ENCODE measurements around the gene RPP25. TPM values are rescaled to one million over a fixed set of nuclear protein-coding genes. Genes with fewer than 3 reads are reported as not detected.

RPP25 gene
- total and polyA plus RNA-seq, 4 experiments from 2014 or later = 2.6 to 2.8 (median 2.7) TPM

DNA sequence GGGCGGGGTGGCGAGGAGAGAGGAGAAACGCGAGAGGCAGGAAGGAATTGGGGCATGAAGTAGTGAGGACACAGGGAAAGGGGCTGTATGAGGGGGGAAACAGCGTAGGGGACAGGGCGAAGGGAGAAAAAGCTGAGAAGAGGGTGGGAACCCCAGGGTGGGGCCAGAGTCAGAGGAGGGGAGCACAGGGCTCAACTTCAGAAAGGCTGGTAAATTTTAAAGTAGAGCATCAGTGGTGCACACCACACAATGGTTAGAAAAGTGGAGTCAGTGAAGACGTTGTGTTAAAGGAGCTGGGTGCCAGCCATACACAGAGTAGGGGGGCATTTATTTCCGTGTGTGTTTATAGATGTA is 3.0 kb upstream of the RPP25 start:
- DNase-seq = no peak
- ChIA-PET CTCF (ENCODE audit: partially characterized antibody) (interaction anchor here (1.9 kb wide), 1 partner anchor 189 kb away, joined by 5 read pairs; no protein-coding TSS in a partner anchor), POLR2A (ENCODE audit: partially characterized antibody) (no interaction called here)
- Histone ChIP-seq H3K27me3 (ENCODE audit: insufficient read depth, low read length) (peaks cover 19% of the 10 kb centered on the region), H3K4me3 (ENCODE audit: low read length in 2 of 2) (no peak overlapping the region), H3K4me1 (ENCODE audit: insufficient read depth, low read length) (peaks cover 40% of the 10 kb centered on the region), H3K27ac (ENCODE audit: low read depth, low read length) (no peak overlapping the region), H3K9me3 (ENCODE audit: control insufficient read depth in 1 of 2, low read length in 2 of 2) (no peaks in the 10 kb centered on the region), H3K36me3 (ENCODE audit: insufficient read depth, low read length) (no peaks in the 10 kb centered on the region)
- H3K4me1 Mint-ChIP-seq = peaks cover 6 to 35% (median 19%) of the 10 kb centered on the region in 4 donors
- intact Hi-C loops (cut with micrococcal nuclease) = loop anchor here (5.0 kb wide), 1 partner anchor 582 kb away; no protein-coding TSS in a partner anchor
- no peaks in the 10 kb centered on the region for H3K36me3 Mint-ChIP-seq
- H3K27ac Mint-ChIP-seq = no peak overlapping the region
- H3K9me3 Mint-ChIP-seq = peaks cover 0 to 3% (median 0%) of the 10 kb centered on the region in 8 donors
- peaks cover 19 to 20% of the 10 kb centered on the region in 2 donors for H3K27me3 Mint-ChIP-seq
- H3K4me3 Mint-ChIP-seq = peak overlapping the region in 4 of 8 donors; percentile 15 to 70 (median 50)

DNA sequence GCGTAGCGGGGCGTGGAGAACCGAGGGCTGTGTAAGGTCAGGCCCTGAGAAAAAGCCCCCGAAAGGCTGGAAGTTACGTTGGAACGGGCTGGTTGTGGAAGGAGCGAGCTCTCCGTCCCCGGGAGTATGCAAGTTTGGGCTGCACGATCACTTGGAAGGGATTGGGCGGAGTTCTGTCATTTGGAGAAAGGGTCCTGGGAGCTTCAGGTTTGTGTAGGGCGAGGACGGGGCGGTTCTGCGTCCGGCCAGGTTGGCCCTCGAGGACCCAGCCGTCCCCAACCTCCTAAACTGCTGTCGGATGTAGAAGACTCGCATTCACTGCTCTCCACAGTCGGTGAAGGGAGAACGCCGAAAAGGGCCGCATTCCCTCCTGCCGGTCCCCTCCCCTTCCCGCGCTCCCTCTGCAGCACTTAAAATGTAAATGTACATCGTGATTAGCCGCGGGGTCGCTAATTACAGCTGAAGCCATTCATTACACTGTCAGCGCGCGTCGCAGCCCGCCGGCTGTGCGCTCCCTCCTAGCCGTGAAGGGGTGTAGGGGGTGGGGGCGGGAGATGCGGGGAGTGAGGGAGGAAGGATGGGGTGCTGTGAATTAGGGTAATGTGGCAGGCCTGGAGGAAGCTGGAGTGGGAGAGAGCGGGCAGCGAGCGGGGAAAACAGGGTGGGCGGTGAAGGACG is 2.5 kb upstream of the RPP25 start:
- Histone ChIP-seq H3K4me1 (ENCODE audit: insufficient read depth, low read length) (peaks cover 40% of the 10 kb centered on the region), H3K27me3 (ENCODE audit: insufficient read depth, low read length) (peaks cover 19% of the 10 kb centered on the region), H3K36me3 (ENCODE audit: insufficient read depth, low read length) (no peaks in the 10 kb centered on the region), H3K4me3 (ENCODE audit: low read length in 2 of 2) (no peak overlapping the region), H3K9me3 (ENCODE audit: control insufficient read depth in 1 of 2, low read length in 2 of 2) (no peaks in the 10 kb centered on the region), H3K27ac (ENCODE audit: low read depth, low read length) (no peak overlapping the region)
- Mint-ChIP-seq H3K4me1 (peaks cover 6 to 35% (median 19%) of the 10 kb centered on the region in 4 donors), H3K27ac (no peak overlapping the region), H3K9me3 (peaks cover 0 to 3% (median 0%) of the 10 kb centered on the region in 8 donors), H3K4me3 (peak overlapping the region in 7 of 8 donors; percentile 49 to 83 (median 66)), H3K36me3 (no peaks in the 10 kb centered on the region), H3K27me3 (peaks cover 19 to 20% of the 10 kb centered on the region in 2 donors)
- DNase-seq = peak in 1 of 5 donors; percentile 4
- POLR2A ChIA-PET (ENCODE audit: partially characterized antibody) = no interaction called here
- intact Hi-C loops (cut with micrococcal nuclease) = loop anchor here (5.0 kb wide), 1 partner anchor 582 kb away; no protein-coding TSS in a partner anchor
- CTCF ChIA-PET (ENCODE audit: partially characterized antibody) = interaction anchor here (1.9 kb wide), 1 partner anchor 188 kb away, joined by 5 read pairs; no protein-coding TSS in a partner anchor

DNA sequence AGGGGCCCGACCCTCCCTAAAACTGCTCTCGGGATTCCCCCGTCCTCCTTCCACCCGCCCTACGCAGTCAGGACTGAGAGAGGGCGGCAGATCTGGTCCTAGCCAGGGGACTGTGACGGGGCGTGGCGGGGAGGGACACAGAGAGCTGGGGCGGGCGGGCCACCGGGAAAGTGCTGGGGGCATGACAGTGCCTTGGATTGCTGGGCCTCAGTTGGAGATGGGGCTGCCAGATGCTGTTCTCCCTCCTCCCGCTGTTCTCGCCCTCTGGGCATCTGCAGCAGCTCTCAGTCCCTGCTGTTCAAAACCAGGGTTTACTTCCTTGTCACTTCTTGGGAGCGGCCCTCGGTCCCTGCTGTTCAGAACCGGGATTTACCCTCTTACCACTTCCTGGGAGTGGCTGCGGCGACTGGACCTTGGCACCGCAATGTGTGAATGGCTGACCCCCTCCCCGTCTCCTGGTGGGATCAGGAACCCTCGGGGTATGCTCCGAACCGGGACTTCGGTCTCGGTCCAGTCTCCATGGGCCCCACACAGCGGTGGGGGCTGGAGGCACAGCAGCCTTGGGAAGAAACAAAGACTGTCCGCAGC is 1.8 kb upstream of the RPP25 start:
- Histone ChIP-seq H3K36me3 (ENCODE audit: insufficient read depth, low read length) (no peaks in the 10 kb centered on the region), H3K4me1 (ENCODE audit: insufficient read depth, low read length) (peaks cover 40% of the 10 kb centered on the region), H3K27me3 (ENCODE audit: insufficient read depth, low read length) (peaks cover 19% of the 10 kb centered on the region), H3K27ac (ENCODE audit: low read depth, low read length) (no peak overlapping the region), H3K9me3 (ENCODE audit: control insufficient read depth in 1 of 2, low read length in 2 of 2) (no peaks in the 10 kb centered on the region), H3K4me3 (ENCODE audit: low read length in 2 of 2) (no peak overlapping the region)
- peak in 1 of 5 donors; percentile 4 for DNase-seq
- Mint-ChIP-seq H3K27ac (no peak overlapping the region), H3K36me3 (no peaks in the 10 kb centered on the region), H3K9me3 (peaks cover 0 to 3% (median 0%) of the 10 kb centered on the region in 8 donors), H3K27me3 (peaks cover 19 to 20% of the 10 kb centered on the region in 2 donors), H3K4me1 (peaks cover 6 to 35% (median 19%) of the 10 kb centered on the region in 4 donors), H3K4me3 (peak overlapping the region; percentile 11 to 70 (median 66))
- ChIA-PET CTCF (ENCODE audit: partially characterized antibody) (no interaction called here), POLR2A (ENCODE audit: partially characterized antibody) (interaction anchor here (2.0 kb wide), 1 partner anchor 243 kb away, joined by 6 read pairs; the partner anchor contains the start of gene C15orf39)
- intact Hi-C loops (cut with micrococcal nuclease) = loop anchor here (5.0 kb wide), 1 partner anchor 581 kb away; no protein-coding TSS in a partner anchor

DNA sequence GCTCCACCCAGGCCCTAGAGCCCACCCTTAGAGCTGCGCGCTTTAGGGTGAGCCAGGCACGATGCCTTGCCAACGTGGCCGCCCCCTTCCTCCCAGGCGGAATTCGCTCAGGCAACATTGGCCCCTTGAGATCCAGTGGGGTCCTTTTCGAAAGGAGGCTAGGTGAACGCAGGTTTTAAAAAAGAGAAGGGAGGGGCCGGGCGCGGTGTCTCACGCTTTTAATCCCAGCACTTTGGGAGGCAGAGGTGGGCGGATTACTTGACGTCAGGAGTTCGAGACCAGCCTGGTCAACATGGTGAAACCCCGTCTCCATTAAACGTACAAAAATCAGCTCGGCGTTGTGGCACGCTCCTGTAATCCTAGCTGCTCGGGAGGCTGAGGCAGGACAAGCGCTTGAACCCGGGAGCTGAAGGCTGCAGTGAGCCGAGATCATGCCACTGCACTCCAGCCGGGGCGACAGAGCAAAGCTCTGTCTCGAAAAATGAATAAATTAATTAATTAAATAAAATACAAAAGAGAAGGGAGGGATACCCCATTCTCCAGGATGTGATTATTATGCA is 984 bp upstream of the RPP25 start:
- Histone ChIP-seq H3K27me3 (ENCODE audit: insufficient read depth, low read length) (peaks cover 19% of the 10 kb centered on the region), H3K36me3 (ENCODE audit: insufficient read depth, low read length) (no peaks in the 10 kb centered on the region), H3K4me1 (ENCODE audit: insufficient read depth, low read length) (peaks cover 40% of the 10 kb centered on the region), H3K4me3 (ENCODE audit: low read length in 2 of 2) (peak overlapping the region; percentile 12 to 68), H3K9me3 (ENCODE audit: control insufficient read depth in 1 of 2, low read length in 2 of 2) (no peaks in the 10 kb centered on the region), H3K27ac (ENCODE audit: low read depth, low read length) (no peak overlapping the region)
- Mint-ChIP-seq H3K9me3 (peaks cover 0 to 3% (median 0%) of the 10 kb centered on the region in 8 donors), H3K4me3 (peak overlapping the region; percentile 61 to 81 (median 68)), H3K27ac (no peak overlapping the region), H3K4me1 (peaks cover 6 to 35% (median 19%) of the 10 kb centered on the region in 4 donors), H3K36me3 (no peaks in the 10 kb centered on the region), H3K27me3 (peaks cover 19 to 20% of the 10 kb centered on the region in 2 donors)
- DNase-seq = no peak
- intact Hi-C loops (cut with micrococcal nuclease) = loop anchor here (2.0 to 5.0 kb wide), 2 partner anchors 247 to 580 kb away; no protein-coding TSS in a partner anchor
- ChIA-PET CTCF (ENCODE audit: partially characterized antibody) (interaction anchor here (0.8 to 1.4 kb wide), 8 partner anchors 8 to 323 kb away, joined by 3 to 5 read pairs (median 4); partner anchors contain the start of gene SCAMP5), POLR2A (ENCODE audit: partially characterized antibody) (interaction anchor here (0.8 to 2.1 kb wide), 9 partner anchors 19 to 496 kb away, joined by 3 to 12 read pairs (median 4); partner anchors contain the start of genes C15orf39, COX5A, CSK and EDC3)

DNA sequence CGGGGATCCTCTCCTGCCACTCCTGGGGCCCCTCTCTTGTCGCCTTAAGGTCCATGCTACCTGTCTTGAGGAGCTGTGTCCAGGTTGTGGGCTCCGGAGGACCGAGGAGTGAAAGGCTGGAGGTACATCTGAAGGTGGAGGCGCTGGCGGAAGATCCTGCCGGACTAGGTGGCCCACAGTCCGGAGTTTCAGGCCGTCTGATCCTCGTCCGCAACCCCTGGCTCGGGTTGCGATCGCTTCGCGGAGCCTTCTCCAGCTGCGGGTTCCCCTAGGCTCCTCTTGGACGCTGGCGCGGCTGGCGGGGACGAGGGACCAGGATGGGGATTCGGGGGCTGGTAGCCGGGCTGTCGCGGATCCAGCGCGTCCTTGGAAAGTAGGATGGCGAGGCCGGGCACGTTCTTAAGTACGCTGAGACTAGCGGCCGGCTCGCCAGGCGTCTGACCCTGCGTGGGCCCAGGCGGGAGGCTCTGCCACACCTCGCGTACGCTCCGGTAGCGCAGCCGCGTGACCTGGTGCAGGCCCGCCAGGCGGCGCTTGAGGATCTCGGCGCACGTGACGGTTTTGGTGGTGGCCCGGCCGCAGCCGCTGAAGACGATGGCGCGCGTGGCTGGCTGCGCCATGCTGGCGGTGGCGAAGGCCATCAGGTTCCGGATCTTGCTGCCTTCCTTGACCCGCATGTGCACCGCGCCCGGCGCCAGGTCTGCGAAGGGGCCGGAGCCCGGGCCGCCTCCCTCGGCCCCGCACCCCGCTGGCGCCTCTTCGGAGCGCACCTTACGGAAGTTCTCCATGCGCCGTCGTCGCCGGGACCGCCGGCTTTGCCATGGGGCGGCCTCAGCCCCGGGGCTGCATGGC is 550 bp downstream of the RPP25 start:
- H3K4me1 ChIP-seq (ENCODE audit: insufficient read depth, low read length) = peaks cover 40% of the 10 kb centered on the region
- H3K4me3 ChIP-seq (ENCODE audit: low read length in 2 of 2) = peak overlapping the region in 1 of 2 donors; percentile 68
- H3K27me3 ChIP-seq (ENCODE audit: insufficient read depth, low read length) = peaks cover 19% of the 10 kb centered on the region
- no peak overlapping the region for H3K27ac Mint-ChIP-seq
- ChIA-PET POLR2A (ENCODE audit: partially characterized antibody) (interaction anchor here (0.7 to 2.1 kb wide), 7 partner anchors 18 to 496 kb away, joined by 3 to 12 read pairs (median 4); partner anchors contain the start of genes COX5A, EDC3, PPCDC and SIN3A), CTCF (ENCODE audit: partially characterized antibody) (interaction anchor here (1.0 to 3.0 kb wide), 9 partner anchors 16 to 322 kb away, joined by 3 to 12 read pairs (median 4); partner anchors contain the start of genes CSK and SCAMP5)
- peaks cover 17 to 19% of the 10 kb centered on the region in 2 donors for H3K27me3 Mint-ChIP-seq
- intact Hi-C loops (cut with micrococcal nuclease) = loop anchor here (1.0 to 5.0 kb wide), 6 partner anchors 18 to 579 kb away; partner anchors contain the start of genes COX5A and PPCDC
- H3K4me3 Mint-ChIP-seq = peak overlapping the region in 5 of 8 donors; percentile 10 to 58 (median 24)
- no peaks in the 10 kb centered on the region for H3K9me3 ChIP-seq (ENCODE audit: control insufficient read depth in 1 of 2, low read length in 2 of 2)
- H3K36me3 Mint-ChIP-seq = no peaks in the 10 kb centered on the region
- H3K27ac ChIP-seq (ENCODE audit: low read depth, low read length) = no peak overlapping the region
- H3K9me3 Mint-ChIP-seq = peaks cover 0 to 3% (median 0%) of the 10 kb centered on the region in 8 donors
- H3K36me3 ChIP-seq (ENCODE audit: insufficient read depth, low read length) = no peaks in the 10 kb centered on the region
- H3K4me1 Mint-ChIP-seq = peaks cover 6 to 35% (median 19%) of the 10 kb centered on the region in 4 donors
- peak; percentile 53 to 57 (median 55) for DNase-seq

DNA sequence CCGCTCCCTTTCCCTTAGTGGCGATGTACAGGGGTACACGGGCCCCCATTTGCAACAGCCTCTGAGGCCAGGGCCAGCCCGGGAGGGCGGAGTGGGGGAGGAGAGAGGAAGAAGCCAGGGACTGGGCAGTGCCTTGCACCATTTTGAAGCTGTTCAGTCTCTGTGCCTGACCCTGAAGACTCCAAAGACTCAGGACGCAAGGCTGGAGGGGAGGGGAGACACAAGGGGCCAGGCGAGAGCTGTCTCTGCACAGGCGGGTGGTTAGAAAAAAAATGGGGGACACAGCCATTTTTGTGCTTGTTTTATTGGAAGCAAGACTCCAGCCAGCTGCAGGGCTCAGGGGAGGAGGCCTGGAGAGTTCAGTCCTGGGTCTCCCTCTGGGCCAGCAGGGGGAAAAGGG is 1.6 kb downstream of the RPP25 start:
- Histone ChIP-seq H3K27ac (ENCODE audit: low read depth, low read length) (no peak overlapping the region), H3K4me3 (ENCODE audit: low read length in 2 of 2) (no peak overlapping the region), H3K9me3 (ENCODE audit: control insufficient read depth in 1 of 2, low read length in 2 of 2) (no peaks in the 10 kb centered on the region), H3K4me1 (ENCODE audit: insufficient read depth, low read length) (peaks cover 40% of the 10 kb centered on the region), H3K36me3 (ENCODE audit: insufficient read depth, low read length) (no peaks in the 10 kb centered on the region), H3K27me3 (ENCODE audit: insufficient read depth, low read length) (peaks cover 19% of the 10 kb centered on the region)
- Mint-ChIP-seq H3K9me3 (peaks cover 0 to 3% (median 0%) of the 10 kb centered on the region in 8 donors), H3K4me3 (peak overlapping the region in 4 of 8 donors; percentile 12 to 58 (median 44)), H3K36me3 (no peaks in the 10 kb centered on the region), H3K27ac (no peak overlapping the region), H3K27me3 (peaks cover 18 to 21% of the 10 kb centered on the region in 2 donors), H3K4me1 (peaks cover 10 to 39% (median 20%) of the 10 kb centered on the region in 4 donors)
- ChIA-PET POLR2A (ENCODE audit: partially characterized antibody) (interaction anchor here (2.1 kb wide), 1 partner anchor 17 kb away, joined by 12 read pairs; the partner anchor contains the start of gene COX5A), CTCF (ENCODE audit: partially characterized antibody) (interaction anchor here (1.3 to 3.0 kb wide), 4 partner anchors 15 to 186 kb away, joined by 3 to 12 read pairs (median 4); partner anchors contain the start of gene CSK)
- DNase-seq = no peak
- intact Hi-C loops (cut with micrococcal nuclease) = loop anchor here (5.0 kb wide), 1 partner anchor 578 kb away; no protein-coding TSS in a partner anchor

Measured in CD4-positive, alpha-beta memory T cell (primary cell).